ENCODE results near the gene GAL.

DNA sequence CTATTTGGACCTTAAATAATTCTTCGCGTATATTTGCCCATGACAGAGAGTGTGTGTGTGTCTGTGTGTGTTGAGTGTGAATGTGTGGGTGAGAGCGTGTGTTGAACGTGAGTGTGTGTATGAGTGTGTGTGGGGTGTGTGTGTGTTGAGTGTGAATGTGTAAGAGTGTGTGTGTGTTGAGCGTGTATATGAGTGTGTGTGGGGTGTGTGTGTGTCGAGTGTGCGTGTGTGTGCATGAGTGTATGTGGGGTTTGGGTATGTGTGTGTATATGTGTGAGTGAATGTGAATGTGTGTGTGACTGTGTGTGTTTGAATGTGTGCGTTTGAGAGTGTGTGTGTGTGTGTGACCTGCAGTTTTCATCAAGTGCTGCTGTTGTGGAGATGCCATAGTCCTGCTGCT is 26.8 kb downstream of the GAL start:
- TF ChIP-seq, protein P1, sequence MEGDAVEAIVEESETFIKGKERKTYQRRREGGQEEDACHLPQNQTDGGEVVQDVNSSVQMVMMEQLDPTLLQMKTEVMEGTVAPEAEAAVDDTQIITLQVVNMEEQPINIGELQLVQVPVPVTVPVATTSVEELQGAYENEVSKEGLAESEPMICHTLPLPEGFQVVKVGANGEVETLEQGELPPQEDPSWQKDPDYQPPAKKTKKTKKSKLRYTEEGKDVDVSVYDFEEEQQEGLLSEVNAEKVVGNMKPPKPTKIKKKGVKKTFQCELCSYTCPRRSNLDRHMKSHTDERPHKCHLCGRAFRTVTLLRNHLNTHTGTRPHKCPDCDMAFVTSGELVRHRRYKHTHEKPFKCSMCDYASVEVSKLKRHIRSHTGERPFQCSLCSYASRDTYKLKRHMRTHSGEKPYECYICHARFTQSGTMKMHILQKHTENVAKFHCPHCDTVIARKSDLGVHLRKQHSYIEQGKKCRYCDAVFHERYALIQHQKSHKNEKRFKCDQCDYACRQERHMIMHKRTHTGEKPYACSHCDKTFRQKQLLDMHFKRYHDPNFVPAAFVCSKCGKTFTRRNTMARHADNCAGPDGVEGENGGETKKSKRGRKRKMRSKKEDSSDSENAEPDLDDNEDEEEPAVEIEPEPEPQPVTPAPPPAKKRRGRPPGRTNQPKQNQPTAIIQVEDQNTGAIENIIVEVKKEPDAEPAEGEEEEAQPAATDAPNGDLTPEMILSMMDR (IDR thresholded peaks at IDR 0.05): no peak
- TF ChIP-seq POLR2A (IDR thresholded peaks at IDR 0.05): no peak

Measured in Peyer's patch (tissue), 4 donors.